H1 (cell line): Measurements from ENCODE around the gene LTBP1. TPM values are rescaled to one million over a fixed set of nuclear protein-coding genes. Genes with fewer than 3 reads are reported as not detected.

ENCODE experiments used
- CTCF ChIA-PET: fragments of 300-600 bp; sonication (Branson Sonifier 250); formaldehyde crosslinking; loops from one replicate; lab custom pipeline; 2021; ENCODE audit not compliant: partially characterized antibody; lab: Charles Lee
- POLR2A ChIA-PET: fragments of 300-600 bp; sonication (Branson Sonifier 250); formaldehyde crosslinking; loops from one replicate; lab custom pipeline; 2021; ENCODE audit warnings: inconsistent platforms; ENCODE audit not compliant: partially characterized antibody; lab: Charles Lee
- DNase-seq, 2 experiments: peaks; one replicate each; pipeline versions ENCODE4 v3.0.0 to v3.0.0-alpha.2; 2010 to 2022; ENCODE audit warnings: low spot score in 2 of 2, low read depth in 1 of 2, mixed read lengths in 1 of 2
- FAIRE-seq: peaks from 2 replicates; lab custom pipeline; 2011; peaks lifted over from hg19 to GRCh38; lab: Jason Lieb, UNC
- H2AFZ ChIP-seq: 2 replicates; pipeline ENCODE4 v1.8.1; 2012; ENCODE audit warnings: low read length, inconsistent platforms
- H2AK5ac ChIP-seq: 2 replicates; pipeline ENCODE4 v1.6.1; 2013; ENCODE audit warnings: low read depth, low read length
- H2BK120ac ChIP-seq: replicated peaks from 2 replicates; pipeline ENCODE3; 2013; ENCODE audit warnings: low read depth, low read length, inconsistent platforms
- H2BK12ac ChIP-seq: 2 replicates; pipeline ENCODE4 v1.6.1; 2013; ENCODE audit warnings: low read depth, low read length
- H2BK15ac ChIP-seq: 2 replicates; pipeline ENCODE4 v1.6.1; 2013; ENCODE audit warnings: low read length
- H2BK20ac ChIP-seq: 2 replicates; pipeline ENCODE4 v1.6.1; 2013; ENCODE audit warnings: low read length
- H2BK5ac ChIP-seq: 2 replicates; pipeline ENCODE4 v1.6.1; 2013; ENCODE audit warnings: low read depth, low read length
- H3K14ac ChIP-seq: 2 replicates; pipeline ENCODE4 v1.6.1; 2013; ENCODE audit warnings: inconsistent platforms; ENCODE audit not compliant: insufficient read length
- H3K18ac ChIP-seq: 2 replicates; pipeline ENCODE4 v1.6.1; 2013; ENCODE audit warnings: low read length; ENCODE audit errors: extremely low read depth
- H3K23ac ChIP-seq: 2 replicates; pipeline ENCODE4 v1.6.1; 2013; ENCODE audit warnings: inconsistent platforms; ENCODE audit not compliant: insufficient read length
- H3K23me2 ChIP-seq: 2 replicates; pipeline ENCODE4 v1.6.1; 2013; ENCODE audit warnings: low read depth, low read length
- H3K27ac ChIP-seq: 2 replicates; pipeline ENCODE4 v1.6.1; 2011; ENCODE audit warnings: low read depth, low read length, inconsistent platforms
- H3K27me3 ChIP-seq, 4 experiments: replicated peaks in 1 of 4; 1 replicate in 1 of 4; 2 replicates in 3 of 4; pipeline versions ENCODE4 v1.6.1 to v1.8.1; 2011 to 2013; ENCODE audit warnings: low read length in 3 of 4, mild to moderate bottlenecking in 3 of 4, inconsistent platforms in 2 of 4, mixed read lengths in 2 of 4, moderate library complexity in 1 of 4; ENCODE audit not compliant: control insufficient read depth in 3 of 4, insufficient read depth in 3 of 4; ENCODE audit errors: extremely low read depth in 1 of 4
- H3K36me3 ChIP-seq, 4 experiments: 2 replicates each; pipeline versions ENCODE4 v1.6.1 to v1.8.1; 2011 to 2013; ENCODE audit warnings: mild to moderate bottlenecking in 4 of 4, low read length in 3 of 4, moderate library complexity in 2 of 4, control low read depth in 1 of 4, inconsistent platforms in 1 of 4; ENCODE audit not compliant: insufficient read depth in 4 of 4, control insufficient read depth in 2 of 4
- H3K4ac ChIP-seq: replicated peaks from 2 replicates; pipeline ENCODE3; 2013; ENCODE audit warnings: low read length, low read depth, mixed read lengths, inconsistent platforms; ENCODE audit not compliant: insufficient read length
- H3K4me1 ChIP-seq, 4 experiments: replicated peaks in 1 of 4; 1 replicate in 1 of 4; 2 replicates in 3 of 4; pipeline versions ENCODE4 v1.6.1 to v1.8.1; 2011 to 2013; ENCODE audit warnings: low read length in 3 of 4, inconsistent platforms in 2 of 4, mixed read lengths in 1 of 4; ENCODE audit not compliant: insufficient read depth in 4 of 4, control insufficient read depth in 3 of 4
- H3K4me2 ChIP-seq, 2 experiments: 2 replicates each; pipeline versions ENCODE4 v1.6.1 to v1.8.1; 2011 to 2013; ENCODE audit warnings: low read depth in 2 of 2, low read length in 2 of 2, control low read depth in 1 of 2, inconsistent platforms in 1 of 2, mild to moderate bottlenecking in 1 of 2; ENCODE audit not compliant: insufficient read depth in 1 of 2
- H3K4me3 ChIP-seq, 4 experiments: fragments of 200-600, 300-600 bp in 1 of 4; sonication (generic), shearing (Covaris generic), sonication (Bioruptor Twin) in 1 of 4; 2 replicates each; pipeline versions ENCODE4 v1.5.1 to v1.8.1; 2011 to 2016; ENCODE audit warnings: low read length in 4 of 4, low read depth in 3 of 4, control low read depth in 2 of 4, inconsistent platforms in 2 of 4, mild to moderate bottlenecking in 2 of 4, mixed read lengths in 1 of 4, moderate library complexity in 1 of 4; ENCODE audit not compliant: insufficient read depth in 2 of 4; ENCODE audit errors: extremely low read depth in 1 of 4
- H3K56ac ChIP-seq: replicated peaks from 2 replicates; pipeline ENCODE3; 2013; ENCODE audit warnings: low read depth, mild to moderate bottlenecking, mixed read lengths, low read length, inconsistent platforms; ENCODE audit not compliant: insufficient read length
- H3K79me1 ChIP-seq: 2 replicates; pipeline ENCODE4 v1.6.1; 2013; ENCODE audit warnings: low read depth, low read length, control low read depth
- H3K79me2 ChIP-seq, 2 experiments: 2 replicates each; pipeline versions ENCODE4 v1.6.1 to v1.8.1; 2012 to 2013; ENCODE audit warnings: low read length in 2 of 2, mild to moderate bottlenecking in 2 of 2, inconsistent platforms in 1 of 2; ENCODE audit not compliant: insufficient read depth in 2 of 2, control insufficient read depth in 1 of 2
- H3K9ac ChIP-seq, 4 experiments: replicated peaks in 1 of 4; 1 replicate in 1 of 4; 2 replicates in 3 of 4; pipeline versions ENCODE4 v1.6.1 to v1.8.1; 2011 to 2013; ENCODE audit warnings: low read depth in 3 of 4, low read length in 3 of 4, control low read depth in 2 of 4, mild to moderate bottlenecking in 2 of 4, moderate library complexity in 2 of 4, inconsistent platforms in 1 of 4; ENCODE audit errors: extremely low read depth in 1 of 4
- H3K9me3 ChIP-seq, 2 experiments: 2 replicates each; pipeline versions ENCODE4 v1.6.1 to v1.8.1; 2012 to 2013; ENCODE audit warnings: mild to moderate bottlenecking in 2 of 2, moderate library complexity in 2 of 2, control low read depth in 1 of 2, inconsistent platforms in 1 of 2, low read depth in 1 of 2, low read length in 1 of 2, mixed read lengths in 1 of 2; ENCODE audit not compliant: insufficient read depth in 2 of 2
- H4K20me1 ChIP-seq, 2 experiments: replicated peaks in 1 of 2; 2 replicates each; pipeline versions ENCODE3 to v1.8.1; 2011 to 2013; ENCODE audit warnings: inconsistent platforms in 2 of 2, low read length in 2 of 2, mild to moderate bottlenecking in 1 of 2; ENCODE audit not compliant: insufficient read depth in 2 of 2, control insufficient read depth in 1 of 2
- H4K5ac ChIP-seq: 2 replicates; pipeline ENCODE4 v1.6.1; 2013; ENCODE audit warnings: low read length, low read depth, mixed read lengths, inconsistent platforms; ENCODE audit not compliant: insufficient read length
- H4K8ac ChIP-seq: 2 replicates; pipeline ENCODE4 v1.8.0; 2013; ENCODE audit warnings: mild to moderate bottlenecking, moderate library complexity, low read length, inconsistent platforms; ENCODE audit not compliant: insufficient read depth; ENCODE audit errors: extremely low read depth
- H4K91ac ChIP-seq: replicated peaks from 2 replicates; pipeline ENCODE3; 2013; ENCODE audit warnings: low read length, mixed read lengths, inconsistent platforms; ENCODE audit not compliant: insufficient read length
- CBX8 ChIP-seq: fragments of 300-800, 300-1000 bp; sonication (generic); IDR thresholded peaks from 2 replicates; pipeline ENCODE4 v1.7.1; 2016; ENCODE audit warnings: low read depth, low read length, borderline replicate concordance
- FOSL1 ChIP-seq: IDR thresholded peaks from 2 replicates; pipeline ENCODE4 v1.6.1; 2011; ENCODE audit warnings: mild to moderate bottlenecking, low read depth, low read length, moderate library complexity; ENCODE audit not compliant: insufficient read depth
- GABPA ChIP-seq: IDR thresholded peaks from 2 replicates; pipeline ENCODE4 v1.6.1; 2011; ENCODE audit warnings: mild to moderate bottlenecking, low read length, moderate library complexity, borderline replicate concordance; ENCODE audit not compliant: insufficient read depth
- HDAC6 ChIP-seq: IDR thresholded peaks from one replicate; pipeline ENCODE4 v1.7.1; 2012; ENCODE audit warnings: low read depth, mild to moderate bottlenecking, inconsistent platforms, low read length, moderate library complexity
- KDM1A ChIP-seq: fragments of 200-600, 300-600 bp; sonication (generic); IDR thresholded peaks from 2 replicates; pipeline ENCODE4 v1.7.1; 2016; ENCODE audit warnings: mild to moderate bottlenecking, low read length, borderline replicate concordance
- NRF1 ChIP-seq: IDR thresholded peaks from 2 replicates; pipeline ENCODE4 v1.6.1; 2011; ENCODE audit warnings: mild to moderate bottlenecking, low read depth, low read length, improper control_type of control experiment
- RAD21 ChIP-seq, 2 experiments: IDR thresholded peaks in 1 of 2; conservative IDR thresholded peaks in 1 of 2; 2 replicates each; pipeline ENCODE4 v1.6.1; 2011; ENCODE audit warnings: low read depth in 2 of 2, low read length in 2 of 2, improper control_type of control experiment in 1 of 2, inconsistent platforms in 1 of 2, mild to moderate bottlenecking in 1 of 2, moderate library complexity in 1 of 2
- SIX5 ChIP-seq: IDR thresholded peaks from 2 replicates; pipeline ENCODE4 v1.6.1; 2011; ENCODE audit warnings: mild to moderate bottlenecking, low read depth, low read length
- TBP ChIP-seq: IDR thresholded peaks from 2 replicates; pipeline ENCODE4 v1.6.1; 2011; ENCODE audit warnings: low read depth, low read length, improper control_type of control experiment
- WGBS, 2 experiments: shearing (Covaris generic) in 1 of 2; methylation state at CpG; one replicate each; pipeline versions ENCODE4 v1.1.6 to v1.1.7; 2013 to 2015; ENCODE audit warnings: low lambda C conversion rate in 2 of 2, mixed read lengths in 2 of 2, inconsistent platforms in 1 of 2, low coverage in 1 of 2, missing lambda C conversion rate in 1 of 2; ENCODE audit not compliant: insufficient replicate concordance in 2 of 2, insufficient coverage in 1 of 2, insufficient read length in 1 of 2; ENCODE audit errors: extremely low coverage in 1 of 2, missing lambda C conversion rate in 1 of 2; 5-methylcytosine and 5-hydroxymethylcytosine counted together
- polyA plus RNA-seq, 7 experiments: library from polyadenylated mRNA; depleted of rRNA in 3 of 7; stranded (reverse) in 5 of 7; unstranded in 2 of 7; fragments of >200 nt in 5 of 7; fragments of 200-250 nt in 2 of 7; gene quantifications; 1 replicate in 5 of 7; 2 replicates in 1 of 7; 4 replicates in 1 of 7; pipeline versions ENCODE4 v1.2.1 to v1.2.3, GENCODE V29; 2011 to 2013; ENCODE audit warnings: missing spikeins in 2 of 7, mixed read lengths in 2 of 7
- total RNA-seq: library from RNA; stranded (reverse); fragmentation: NEBNext Ultra II Directional; extraction: Animal tissue kit (Norgen Biotek cat#: 25700); gene quantifications from 2 replicates; pipeline ENCODE4 v1.2.1, GENCODE V29; 2021
- TF ChIP-seq, protein P1 (sequence below): IDR thresholded peaks from 2 replicates; pipeline ENCODE4 v1.6.1; 2012; ENCODE audit warnings: inconsistent platforms

LTBP1 gene
- total and polyA plus RNA-seq, 2 of the 8 experiments (the other 6 are each of a cell fraction or from before 2014, with no cell fraction given), result 15.4 to 24.7 TPM

DNA sequence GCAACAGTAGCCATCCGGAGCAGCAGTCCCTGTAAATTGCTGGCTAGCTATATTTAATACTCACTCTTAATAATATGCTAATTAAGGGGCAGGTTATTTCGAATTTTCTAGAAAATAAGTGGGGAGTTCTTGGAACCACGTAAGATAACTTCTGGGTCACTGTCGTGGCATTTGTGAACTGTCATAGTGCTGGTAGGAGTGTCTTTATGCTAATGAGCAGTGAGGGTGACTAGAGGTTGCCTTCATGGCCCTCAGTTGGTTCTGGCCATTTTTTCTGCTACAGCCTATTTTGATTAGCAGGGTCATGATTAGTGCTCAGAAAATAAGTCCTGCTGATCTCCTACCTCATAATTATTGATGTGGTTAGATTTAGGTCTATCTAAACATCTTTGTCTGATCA lies 279.8 kb downstream of the LTBP1 start:
- Histone ChIP-seq H3K79me1 (no peaks in the 10 kb centered on the region), H3K79me2 (no peaks in the 10 kb centered on the region), H3K4ac (no peak overlapping the region), H2BK120ac (no peak overlapping the region), H2BK20ac (no peak overlapping the region), H3K23me2 (no peaks in the 10 kb centered on the region), H2BK15ac (no peak overlapping the region), H4K8ac (no peak overlapping the region), H4K91ac (no peak overlapping the region), H2BK12ac (no peak overlapping the region), H3K27ac (no peak overlapping the region), H3K36me3 (no peaks in the 10 kb centered on the region), H3K4me2 (no peak overlapping the region), H3K56ac (no peak overlapping the region), H2AFZ (no peak overlapping the region), H3K9me3 (no peaks in the 10 kb centered on the region), H3K9ac (no peak overlapping the region), H2AK5ac (no peak overlapping the region), H2BK5ac (no peak overlapping the region), H3K4me1 (no peaks in the 10 kb centered on the region), H3K18ac (no peak overlapping the region), H4K5ac (no peak overlapping the region), H3K23ac (no peak overlapping the region), H3K14ac (no peak overlapping the region), H3K27me3 (no peaks in the 10 kb centered on the region), H3K4me3 (no peak overlapping the region), H4K20me1 (no peaks in the 10 kb centered on the region)
- TF ChIP-seq GABPA (no peak), SIX5 (no peak), HDAC6 (no peak), CBX8 (no peak), KDM1A (no peak), TBP (no peak), NRF1 (no peak), FOSL1 (no peak), RAD21 (IDR thresholded peaks at IDR 0.05 in 1 of 2, conservative IDR thresholded peaks at IDR 0.05 in 1 of 2; ENCODE audit: low read depth in 2 of 2, low read length in 2 of 2) (no peak)
- TF ChIP-seq, protein P1, sequence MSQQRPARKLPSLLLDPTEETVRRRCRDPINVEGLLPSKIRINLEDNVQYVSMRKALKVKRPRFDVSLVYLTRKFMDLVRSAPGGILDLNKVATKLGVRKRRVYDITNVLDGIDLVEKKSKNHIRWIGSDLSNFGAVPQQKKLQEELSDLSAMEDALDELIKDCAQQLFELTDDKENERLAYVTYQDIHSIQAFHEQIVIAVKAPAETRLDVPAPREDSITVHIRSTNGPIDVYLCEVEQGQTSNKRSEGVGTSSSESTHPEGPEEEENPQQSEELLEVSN, result no peak
- ChIA-PET CTCF (interaction anchor here (0.7 kb wide), 1 partner anchor 8 kb away, joined by 5 read pairs; no protein-coding TSS in a partner anchor), POLR2A (no interaction called here)
- DNase-seq (no peak), FAIRE-seq (no peak)
- 92% methylated on average over 4 of the region's 4 CpGs; no CpG with 5 or more reads in 1 of the 2 experiments for WGBS, 2 experiments
